Psoas muscle (tissue), 8 donors: Measurements from ENCODE around the gene EPB41. TPM values are rescaled to one million over a fixed set of nuclear protein-coding genes. Genes with fewer than 3 reads are reported as not detected.
A peak's percentile ranks its signal among the peaks of the same experiment; 100 is the strongest.

ENCODE experiments used
- ATAC-seq, 4 donors: fragments of 200-7000 bp; cut with Tn5 transposase; one replicate each; pipeline ENCODE4 v1.9.1; 2020; ENCODE audit warnings: moderate library complexity in 3 of 4, mild to moderate bottlenecking in 2 of 4
- DNase-seq, 2 donors: peaks; one replicate each; pipeline ENCODE4 v3.0.0-alpha.2; 2020
- H3K27ac ChIP-seq: fragments of 200-600 bp; one replicate; pipeline ENCODE4 v1.8.0; 2022
- H3K27me3 ChIP-seq, 3 donors: fragments of 200-600 bp in 1 of 3; one replicate each; pipeline versions ENCODE4 v1.6.1 to v1.8.0; 2013 to 2022; ENCODE audit warnings: low read length in 2 of 3, mild to moderate bottlenecking in 2 of 3, moderate library complexity in 1 of 3; ENCODE audit not compliant: insufficient read depth in 3 of 3
- H3K36me3 ChIP-seq, 2 donors: fragments of 200-600 bp in 1 of 2; one replicate each; pipeline versions ENCODE4 v1.6.1 to v1.8.0; 2013 to 2022; ENCODE audit warnings: low read depth in 1 of 2, mild to moderate bottlenecking in 1 of 2, moderate library complexity in 1 of 2; ENCODE audit not compliant: insufficient read depth in 1 of 2
- H3K4me1 ChIP-seq: fragments of 200-600 bp; one replicate; pipeline ENCODE4 v1.8.0; 2022
- H3K4me3 ChIP-seq: fragments of 200-600 bp; one replicate; pipeline ENCODE4 v1.8.0; 2022; ENCODE audit warnings: mild to moderate bottlenecking
- H3K9me3 ChIP-seq: fragments of 200-600 bp; one replicate; pipeline ENCODE4 v1.8.0; 2022
- CTCF ChIP-seq: fragments of 200-600 bp; IDR thresholded peaks from one replicate; pipeline ENCODE4 v1.8.0; 2022; ENCODE audit warnings: antibody characterized with exemption
- WGBS, 3 donors: extraction: QIAGEN DNeasy Blood & Tissue Kit; methylation state at CpG; one replicate each; pipeline versions ENCODE4 v1.1.6 to v1.1.7; 2013; 5-methylcytosine and 5-hydroxymethylcytosine counted together
- intact Hi-C, 2 donors: fragments of 100-400 bp; cut with DNase I; formaldehyde crosslinking; loops; one replicate each; pipeline versions ENCODE4 v1.11.0 to v1.14.2; 2022
- polyA plus RNA-seq, 3 donors: library from polyadenylated mRNA; stranded (reverse); fragments of 200-250 nt; gene quantifications; one replicate each; pipeline ENCODE4 v1.2.3, GENCODE V29; 2013
- total RNA-seq, 4 donors: library from RNA; stranded (reverse); fragmentation: NEBNext Ultra II Directional in 2 of 4; extraction: Animal tissue kit (Norgen Biotek cat#: 25700) in 2 of 4; gene quantifications; one replicate each; pipeline versions ENCODE4 v1.2.1 to v1.2.4, GENCODE V29; 2021 to 2023
- donor health status: healthy with polysubstance abuse.
- donor health status: DM: no; HTN: no; CAD: no; lungs with moderate emphysema.
- donor health status: Bipolar disorder and iron deficiency.
- donor health status: healthy.
- donor health status: DM: yes; HTN: yes; CAD: no.
- donor health status: DM: no; HTN: no; CAD: no.
- donor health status: DM: no; HTN: no; CAD: no.
- donor health status: DM: yes; HTN: yes; CAD: no.

The EPB41 gene
- total and polyA plus RNA-seq, 7 donors, result 2.0 to 28.2 (median 18.0) TPM

- ATAC-seq (peak in 2 of 4 donors; percentile 38 to 51), DNase-seq (peak in 1 of 2 donors; percentile 29)
- intact Hi-C loops, result loop anchor here in 1 of 2 donors (5.0 kb wide), 1 partner anchor 1814 kb away; no protein-coding TSS in a partner anchor
- H3K4me3 ChIP-seq, result no peak overlapping the region
- H3K27ac ChIP-seq, result no peak overlapping the region
- no peaks in the 10 kb centered on the region for H3K4me1 ChIP-seq
- peaks cover 0 to 3% of the 10 kb centered on the region in 2 donors for H3K36me3 ChIP-seq
- H3K9me3 ChIP-seq, result no peaks in the 10 kb centered on the region
- no peaks in the 10 kb centered on the region for H3K27me3 ChIP-seq
- WGBS, 3 donors, result 65 to 69% (median 65%) methylated on average over 8 of the region's 8 CpGs
- peak; percentile 5 for TF ChIP-seq CTCF
These were observed 20.8 kb upstream of the EPB41 start for GRCh38 chr1:28893403-28894102.

GRCh38 chr1:28894785-28895184 lies 19.6 kb upstream of the EPB41 start:
- Histone ChIP-seq H3K36me3 (peaks cover 0 to 3% of the 10 kb centered on the region in 2 donors), H3K9me3 (no peaks in the 10 kb centered on the region), H3K27me3 (no peaks in the 10 kb centered on the region), H3K4me1 (no peaks in the 10 kb centered on the region), H3K27ac (no peak overlapping the region), H3K4me3 (no peak overlapping the region)
- intact Hi-C loops, result loop anchor here in 1 of 2 donors (5.0 kb wide), 1 partner anchor 1813 kb away; no protein-coding TSS in a partner anchor
- DNase-seq (peak in 1 of 2 donors; percentile 12), ATAC-seq (no peak)
- no peak for TF ChIP-seq CTCF
- 69 to 85% (median 70%) methylated on average over 2 of the region's 2 CpGs for WGBS, 3 donors

GRCh38 chr1:28895896-28896608 lies 18.3 kb upstream of the EPB41 start:
- no peaks in the 10 kb centered on the region for H3K9me3 ChIP-seq
- H3K36me3 ChIP-seq, result peaks cover 0 to 3% of the 10 kb centered on the region in 2 donors
- H3K4me3 ChIP-seq, result no peak overlapping the region
- H3K27me3 ChIP-seq, result no peaks in the 10 kb centered on the region
- DNase-seq (no peak), ATAC-seq (no peak)
- H3K27ac ChIP-seq, result no peak overlapping the region
- H3K4me1 ChIP-seq, result no peaks in the 10 kb centered on the region
- 79 to 85% (median 83%) methylated on average over 4 of the region's 4 CpGs for WGBS, 3 donors
- intact Hi-C loops, result no loop called here
- TF ChIP-seq CTCF, result no peak

GRCh38 chr1:28896609-28896986 lies 17.8 kb upstream of the EPB41 start:
- DNase-seq, result no peak
- intact Hi-C loops, result no loop called here
- no peaks in the 10 kb centered on the region for H3K4me1 ChIP-seq
- H3K27me3 ChIP-seq, result no peaks in the 10 kb centered on the region
- H3K9me3 ChIP-seq, result no peaks in the 10 kb centered on the region
- 60 to 79% (median 77%) methylated on average over 3 of the region's 3 CpGs for WGBS, 3 donors
- TF ChIP-seq CTCF, result no peak
- no peak for ATAC-seq
- H3K4me3 ChIP-seq, result no peak overlapping the region
- H3K27ac ChIP-seq, result no peak overlapping the region
- H3K36me3 ChIP-seq, result peaks cover 0 to 3% of the 10 kb centered on the region in 2 donors
